IMR-90 (cell line): ENCODE data around the gene DNAJB12. TPM values are rescaled to one million over a fixed set of nuclear protein-coding genes. Genes with fewer than 3 reads are reported as not detected.

ENCODE experiments used
- ATAC-seq: fragments of 200-7000 bp; cut with Tn5 transposase; 2 replicates; pipeline ENCODE4 v1.9.1; 2020; ENCODE audit warnings: low read depth, mild to moderate bottlenecking, moderate library complexity
- BruUV-seq: library from RNA; stranded (reverse); fragments of 400-500 nt; replicated peaks from 2 replicates; lab custom pipeline; 2021; lab: Mats Ljungman, UMichigan
- CTCF ChIA-PET: fragments of 300-600 bp; formaldehyde crosslinking; extraction: SDS; loops from one replicate; lab custom pipeline; 2021; ENCODE audit warnings: antibody characterized with exemption; lab: Yijun Ruan, JAX
- POLR2A ChIA-PET: fragments of 300-600 bp; sonication (Branson Sonifier 250); formaldehyde crosslinking; loops from one replicate; lab custom pipeline; 2022; ENCODE audit warnings: antibody characterized with exemption; ENCODE audit not compliant: unreplicated experiment; lab: Charles Lee
- DNase-seq: peaks from one replicate; pipeline ENCODE4 v3.0.0; 2013
- H2AFZ ChIP-seq: replicated peaks from 2 replicates; pipeline ENCODE3; 2013; ENCODE audit warnings: low read length, mild to moderate bottlenecking; ENCODE audit not compliant: poor library complexity
- H2AK5ac ChIP-seq: 2 replicates; pipeline ENCODE4 v1.6.1; 2013; ENCODE audit warnings: low read depth, low read length, inconsistent platforms
- H2AK9ac ChIP-seq: replicated peaks from 2 replicates; pipeline ENCODE3; 2013; ENCODE audit warnings: mild to moderate bottlenecking, low read depth, low read length, moderate library complexity; ENCODE audit not compliant: poor library complexity
- H2BK120ac ChIP-seq: 2 replicates; pipeline ENCODE4 v1.6.1; 2013; ENCODE audit warnings: low read depth, low read length, inconsistent platforms
- H2BK15ac ChIP-seq: 3 replicates; pipeline ENCODE4 v1.6.1; 2013; ENCODE audit warnings: low read depth, low read length, inconsistent platforms
- H2BK20ac ChIP-seq: 2 replicates; pipeline ENCODE4 v1.6.1; 2013; ENCODE audit warnings: low read depth, mild to moderate bottlenecking, inconsistent platforms, low read length, moderate library complexity
- H2BK5ac ChIP-seq: 2 replicates; pipeline ENCODE4 v1.6.1; 2013; ENCODE audit warnings: mild to moderate bottlenecking, low read depth, low read length, inconsistent platforms; ENCODE audit not compliant: poor library complexity, severe bottlenecking
- H3K14ac ChIP-seq: replicated peaks from 2 replicates; pipeline ENCODE4 v1.6.1; 2013; ENCODE audit warnings: low read depth, low read length, inconsistent platforms
- H3K18ac ChIP-seq: 2 replicates; pipeline ENCODE4 v1.6.1; 2013; ENCODE audit warnings: low read depth, low read length, control low read depth
- H3K23ac ChIP-seq: 2 replicates; pipeline ENCODE4 v1.6.1; 2013; ENCODE audit warnings: low read depth, low read length, inconsistent platforms
- H3K27ac ChIP-seq: 2 replicates; pipeline ENCODE4 v1.5.1; 2013; ENCODE audit warnings: mild to moderate bottlenecking, control low read depth, low read length; ENCODE audit not compliant: insufficient read depth
- H3K27me3 ChIP-seq: 2 replicates; pipeline ENCODE4 v1.6.1; 2013; ENCODE audit warnings: low read length; ENCODE audit not compliant: control insufficient read depth, insufficient read depth
- H3K36me3 ChIP-seq: 2 replicates; pipeline ENCODE4 v1.6.1; 2013; ENCODE audit warnings: low read length, mixed read lengths; ENCODE audit not compliant: control insufficient read depth, insufficient read depth
- H3K4ac ChIP-seq: 2 replicates; pipeline ENCODE4 v1.6.1; 2013; ENCODE audit warnings: low read depth, low read length, inconsistent platforms
- H3K4me1 ChIP-seq: 2 replicates; pipeline ENCODE4 v1.6.1; 2013; ENCODE audit warnings: low read length, mixed read lengths; ENCODE audit not compliant: control insufficient read depth, insufficient read depth
- H3K4me2 ChIP-seq: 2 replicates; pipeline ENCODE4 v1.6.1; 2013; ENCODE audit warnings: low read depth, mild to moderate bottlenecking, control low read depth, low read length, moderate library complexity
- H3K4me3 ChIP-seq: 2 replicates; pipeline ENCODE4 v1.5.1; 2013; ENCODE audit warnings: low read depth, mild to moderate bottlenecking, control low read depth, low read length, moderate library complexity; ENCODE audit not compliant: insufficient read depth
- H3K56ac ChIP-seq: 2 replicates; pipeline ENCODE4 v1.6.1; 2013; ENCODE audit warnings: low read length, inconsistent platforms; ENCODE audit not compliant: insufficient read depth; ENCODE audit errors: extremely low read depth
- H3K79me1 ChIP-seq, 2 experiments: 2 replicates each; pipeline ENCODE4 v1.6.1; 2013; ENCODE audit warnings: low read length in 2 of 2, inconsistent platforms in 1 of 2, low read depth in 1 of 2
- H3K9ac ChIP-seq: 2 replicates; pipeline ENCODE4 v1.6.1; 2013; ENCODE audit warnings: low read depth, low read length, control low read depth
- H3K9me1 ChIP-seq: 2 replicates; pipeline ENCODE4 v1.6.1; 2013; ENCODE audit warnings: low read length, inconsistent platforms; ENCODE audit not compliant: insufficient read depth
- H3K9me3 ChIP-seq: 2 replicates; pipeline ENCODE4 v1.6.1; 2013; ENCODE audit warnings: low read length; ENCODE audit not compliant: control insufficient read depth, insufficient read depth
- H4K20me1 ChIP-seq: 2 replicates; pipeline ENCODE4 v1.6.1; 2013; ENCODE audit warnings: low read length, inconsistent platforms; ENCODE audit not compliant: insufficient read depth
- H4K5ac ChIP-seq: 2 replicates; pipeline ENCODE4 v1.6.1; 2013; ENCODE audit warnings: mild to moderate bottlenecking, low read depth, low read length, control low read depth
- H4K8ac ChIP-seq, 2 experiments: 2 replicates each; pipeline ENCODE4 v1.6.1; 2013; ENCODE audit warnings: low read depth in 2 of 2, low read length in 2 of 2, control low read depth in 1 of 2, inconsistent platforms in 1 of 2
- H4K91ac ChIP-seq: 2 replicates; pipeline ENCODE4 v1.6.1; 2013; ENCODE audit warnings: low read depth, low read length, inconsistent platforms; ENCODE audit not compliant: insufficient read depth
- BHLHE40 ChIP-seq: fragments of 150-350 bp; IDR thresholded peaks from 2 replicates; pipeline ENCODE4 v1.6.1; 2016; ENCODE audit warnings: mild to moderate bottlenecking, low read depth, low read length
- CEBPB ChIP-seq: IDR thresholded peaks from 2 replicates; pipeline ENCODE4 v1.6.1; 2012; ENCODE audit warnings: low read depth, low read length, improper control_type of control experiment
- CHD1 ChIP-seq: IDR thresholded peaks from 2 replicates; pipeline ENCODE4 v1.6.1; 2012; ENCODE audit warnings: low read depth, low read length, improper control_type of control experiment
- FOS ChIP-seq: fragments of 150-350 bp; IDR thresholded peaks from 2 replicates; pipeline ENCODE4 v1.6.1; 2016; ENCODE audit warnings: low read depth, low read length
- MAZ ChIP-seq: IDR thresholded peaks from 2 replicates; pipeline ENCODE4 v1.6.1; 2012; ENCODE audit warnings: low read depth, mild to moderate bottlenecking, low read length, improper control_type of control experiment, moderate library complexity, borderline replicate concordance
- MXI1 ChIP-seq: IDR thresholded peaks from 2 replicates; pipeline ENCODE4 v1.6.1; 2012; ENCODE audit warnings: low read depth, mild to moderate bottlenecking, low read length, moderate library complexity, borderline replicate concordance
- USF2 ChIP-seq: fragments of 150-350 bp; IDR thresholded peaks from 2 replicates; pipeline ENCODE4 v1.6.1; 2017; ENCODE audit warnings: mild to moderate bottlenecking, antibody characterized with exemption, low read length, low read depth
- WGBS, 2 experiments: methylation state at CpG; one replicate each; pipeline versions ENCODE4 v1.1.5 to v1.1.7; 2013; ENCODE audit warnings: missing lambda C conversion rate in 2 of 2; ENCODE audit not compliant: insufficient read length in 1 of 2; ENCODE audit errors: extremely low coverage in 2 of 2; 5-methylcytosine and 5-hydroxymethylcytosine counted together
- dilution Hi-C: fragments of 300-500 bp; cut with HindIII; formaldehyde crosslinking; loops from one replicate; pipeline ENCODE4 v1.14.3; 2018; ENCODE audit warnings: low sequenced_read_pairs; ENCODE audit not compliant: unreplicated experiment
- in situ Hi-C: fragments of 300-500 bp; cut with MboI; formaldehyde crosslinking; loops from 3 replicates; pipeline ENCODE4 v1.14.3; 2019; ENCODE audit warnings: low sequenced_read_pairs, inconsistent platforms, mixed read lengths
- intact Hi-C: fragments of 100-400 bp; cut with micrococcal nuclease; formaldehyde crosslinking; loops from 2 replicates; pipeline ENCODE4 v1.10.0; 2022
- polyA plus RNA-seq, 3 experiments: library from polyadenylated mRNA; depleted of rRNA; stranded (reverse); fragments of >200 nt; gene quantifications; 2 replicates each; pipeline ENCODE4 v1.2.3, GENCODE V29; 2012; ENCODE audit warnings: low replicate concordance in 1 of 3
- total RNA-seq: library from RNA; depleted of rRNA; stranded (reverse); fragments of >200 nt; gene quantifications from 2 replicates; pipeline ENCODE4 v1.2.3, GENCODE V29; 2012
- TF ChIP-seq, protein P1 (sequence below): conservative IDR thresholded peaks from 2 replicates; pipeline ENCODE4 v1.5.1; 2012; ENCODE audit warnings: mild to moderate bottlenecking, low read depth, low read length, improper control_type of control experiment
- TF ChIP-seq, protein P2 (sequence below): fragments of 150-350 bp; IDR thresholded peaks from 2 replicates; pipeline ENCODE4 v1.6.1; 2016; ENCODE audit warnings: low read depth, mild to moderate bottlenecking, low read length, moderate library complexity, borderline replicate concordance

Gene DNAJB12
- total and polyA plus RNA-seq, 2 of the 4 experiments (the other 2 are of a cell fraction) = 18.3 to 24.0 TPM

DNA sequence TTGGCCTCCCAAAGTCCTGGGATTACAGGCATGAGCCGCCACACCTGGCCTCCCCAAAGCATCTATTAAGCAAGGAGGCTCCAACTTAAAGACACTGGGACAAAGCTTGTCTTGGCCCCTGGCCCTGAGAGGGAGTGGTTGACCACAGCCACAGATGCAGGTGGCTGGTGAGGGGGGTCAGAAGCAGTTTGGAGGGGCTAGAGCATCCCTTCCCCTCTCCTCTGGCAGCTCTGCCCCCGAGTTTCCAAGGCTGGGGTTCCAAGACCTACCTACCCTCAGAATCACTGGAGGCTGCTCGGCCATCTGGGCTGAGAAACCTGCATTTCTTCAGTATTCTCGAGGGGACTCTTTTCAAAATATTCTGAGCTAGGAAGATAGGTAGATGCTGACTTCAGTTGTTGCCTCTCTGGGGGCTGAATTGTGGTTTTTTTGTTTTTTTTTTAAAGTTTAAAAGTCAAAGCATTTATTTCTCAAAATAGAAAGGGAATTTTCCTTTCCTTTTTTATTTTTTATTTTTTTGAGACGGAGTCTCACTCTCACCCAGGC is 48.4 kb downstream of the DNAJB12 start:
- H2AFZ ChIP-seq = no peak overlapping the region
- POLR2A ChIA-PET = no interaction called here

More for the DNA sequence above, 48.4 kb downstream of the DNAJB12 start:
- H4K8ac ChIP-seq = no peak overlapping the region
- H2AK5ac ChIP-seq = no peak overlapping the region
- no peaks in the 10 kb centered on the region for H3K9me3 ChIP-seq
- H4K5ac ChIP-seq = no peak overlapping the region
- H3K4me3 ChIP-seq = no peak overlapping the region
- BruUV-seq = no TSS peak
- CTCF ChIA-PET = interaction anchor here (1.3 kb wide), 1 partner anchor 31 kb away, joined by 3 read pairs; no protein-coding TSS in a partner anchor
- in situ Hi-C loops = no loop called here
- no peak for DNase-seq
- TF ChIP-seq CEBPB (no peak), CHD1 (no peak), FOS (no peak), MAZ (no peak), MXI1 (no peak), BHLHE40 (no peak), USF2 (no peak)
- TF ChIP-seq, protein P1, sequence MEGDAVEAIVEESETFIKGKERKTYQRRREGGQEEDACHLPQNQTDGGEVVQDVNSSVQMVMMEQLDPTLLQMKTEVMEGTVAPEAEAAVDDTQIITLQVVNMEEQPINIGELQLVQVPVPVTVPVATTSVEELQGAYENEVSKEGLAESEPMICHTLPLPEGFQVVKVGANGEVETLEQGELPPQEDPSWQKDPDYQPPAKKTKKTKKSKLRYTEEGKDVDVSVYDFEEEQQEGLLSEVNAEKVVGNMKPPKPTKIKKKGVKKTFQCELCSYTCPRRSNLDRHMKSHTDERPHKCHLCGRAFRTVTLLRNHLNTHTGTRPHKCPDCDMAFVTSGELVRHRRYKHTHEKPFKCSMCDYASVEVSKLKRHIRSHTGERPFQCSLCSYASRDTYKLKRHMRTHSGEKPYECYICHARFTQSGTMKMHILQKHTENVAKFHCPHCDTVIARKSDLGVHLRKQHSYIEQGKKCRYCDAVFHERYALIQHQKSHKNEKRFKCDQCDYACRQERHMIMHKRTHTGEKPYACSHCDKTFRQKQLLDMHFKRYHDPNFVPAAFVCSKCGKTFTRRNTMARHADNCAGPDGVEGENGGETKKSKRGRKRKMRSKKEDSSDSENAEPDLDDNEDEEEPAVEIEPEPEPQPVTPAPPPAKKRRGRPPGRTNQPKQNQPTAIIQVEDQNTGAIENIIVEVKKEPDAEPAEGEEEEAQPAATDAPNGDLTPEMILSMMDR = no peak
- TF ChIP-seq, protein P2, sequence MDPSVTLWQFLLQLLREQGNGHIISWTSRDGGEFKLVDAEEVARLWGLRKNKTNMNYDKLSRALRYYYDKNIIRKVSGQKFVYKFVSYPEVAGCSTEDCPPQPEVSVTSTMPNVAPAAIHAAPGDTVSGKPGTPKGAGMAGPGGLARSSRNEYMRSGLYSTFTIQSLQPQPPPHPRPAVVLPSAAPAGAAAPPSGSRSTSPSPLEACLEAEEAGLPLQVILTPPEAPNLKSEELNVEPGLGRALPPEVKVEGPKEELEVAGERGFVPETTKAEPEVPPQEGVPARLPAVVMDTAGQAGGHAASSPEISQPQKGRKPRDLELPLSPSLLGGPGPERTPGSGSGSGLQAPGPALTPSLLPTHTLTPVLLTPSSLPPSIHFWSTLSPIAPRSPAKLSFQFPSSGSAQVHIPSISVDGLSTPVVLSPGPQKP = no peak
- H3K23ac ChIP-seq = no peak overlapping the region
- no peaks in the 10 kb centered on the region for H3K36me3 ChIP-seq
- intact Hi-C loops = no loop called here
- no peak overlapping the region for H3K4me2 ChIP-seq
- dilution Hi-C loops = no loop called here
- no peak overlapping the region for H2BK5ac ChIP-seq
- WGBS, 2 experiments = no CpG with 5 or more reads among the region's 5 CpGs
- H2BK20ac ChIP-seq = peak overlapping the region; percentile 47; the same call in 1 of the 2 replicates
- no peak overlapping the region for H4K91ac ChIP-seq
- peaks cover 15% of the 10 kb centered on the region for H3K4me1 ChIP-seq
- H3K27ac ChIP-seq = no peak overlapping the region
- no peak overlapping the region for H2BK120ac ChIP-seq
- no peak overlapping the region for H3K56ac ChIP-seq
- no peak overlapping the region for H2BK15ac ChIP-seq
- H2AK9ac ChIP-seq = peak overlapping the region; percentile 33
- ATAC-seq = no peak
- H4K20me1 ChIP-seq = no peaks in the 10 kb centered on the region
- no peaks in the 10 kb centered on the region for H3K79me1 ChIP-seq
- no peak overlapping the region for H3K9ac ChIP-seq
- H3K9me1 ChIP-seq = peaks cover 18% of the 10 kb centered on the region
- H3K18ac ChIP-seq = no peak overlapping the region
- no peak overlapping the region for H3K4ac ChIP-seq
- H3K27me3 ChIP-seq = no peaks in the 10 kb centered on the region; the same call in 1 of the 2 replicates
- H3K14ac ChIP-seq = no peak overlapping the region
